Skeletal muscle tissue (tissue), 4 donors: ENCODE results near the gene GRIN3B. TPM values are rescaled to one million over a fixed set of nuclear protein-coding genes. Genes with fewer than 3 reads are reported as not detected.
"Not testable (repeated sequence)": the region's sequence is repeated elsewhere in the genome, so short reads cannot be mapped to it uniquely, and the experiment has no call there.

Experiments used
- H3K27ac ChIP-seq: one replicate; pipeline ENCODE4 v1.7.0; 2013; ENCODE audit warnings: mild to moderate bottlenecking, low read depth, low read length, inconsistent platforms
- H3K27me3 ChIP-seq, 3 donors: one replicate each; pipeline ENCODE4 v1.7.0; 2013; ENCODE audit warnings: low read length in 3 of 3; ENCODE audit not compliant: control insufficient read depth in 3 of 3, insufficient read depth in 3 of 3
- H3K36me3 ChIP-seq, 3 donors: one replicate each; pipeline ENCODE4 v1.7.0; 2013; ENCODE audit warnings: low read length in 3 of 3; ENCODE audit not compliant: control insufficient read depth in 3 of 3, insufficient read depth in 3 of 3
- H3K4me1 ChIP-seq, 3 donors: one replicate each; pipeline ENCODE4 v1.7.0; 2013; ENCODE audit warnings: low read length in 3 of 3, mild to moderate bottlenecking in 3 of 3; ENCODE audit not compliant: control insufficient read depth in 3 of 3, insufficient read depth in 3 of 3
- H3K4me3 ChIP-seq, 3 donors: one replicate each; pipeline ENCODE4 v1.7.0; 2013; ENCODE audit warnings: low read length in 3 of 3
- H3K9ac ChIP-seq, 3 donors: one replicate each; pipeline ENCODE4 v1.7.0; 2013; ENCODE audit warnings: low read length in 3 of 3, mild to moderate bottlenecking in 3 of 3, moderate library complexity in 2 of 3, low read depth in 1 of 3
- H3K9me3 ChIP-seq, 3 donors: one replicate each; pipeline ENCODE4 v1.7.0; 2013; ENCODE audit warnings: low read length in 3 of 3; ENCODE audit not compliant: control insufficient read depth in 3 of 3
- total RNA-seq: library from RNA; depleted of rRNA; stranded (reverse); fragments of >200 nt; gene quantifications from one replicate; pipeline ENCODE4 v1.2.3, GENCODE V29; 2014
- donor health status: Osteomylitis.

GRIN3B gene
- total RNA-seq, 1 donor from 2014 or later = not detected

GRCh38 chr19:1019616-1019961, 19.4 kb downstream of the GRIN3B start:
- Histone ChIP-seq H3K36me3 (no peaks in the 10 kb centered on the region), H3K4me1 (peaks cover 54 to 66% (median 62%) of the 10 kb centered on the region in 3 donors), H3K27ac (no peak overlapping the region), H3K4me3 (peak overlapping the region; percentile 88 to 94 (median 91)), H3K9ac (peak overlapping the region; percentile 90 to 94 (median 90)), H3K27me3 (no peaks in the 10 kb centered on the region), H3K9me3 (no peaks in the 10 kb centered on the region)

- Histone ChIP-seq H3K9ac (peak overlapping the region; percentile 90 to 94 (median 90)), H3K36me3 (no peaks in the 10 kb centered on the region), H3K27me3 (no peaks in the 10 kb centered on the region), H3K9me3 (no peaks in the 10 kb centered on the region), H3K4me3 (peak overlapping the region; percentile 88 to 94 (median 91)), H3K4me1 (peaks cover 51 to 60% (median 56%) of the 10 kb centered on the region in 3 donors), H3K27ac (peak overlapping the region; percentile 88)
Measured at GRCh38 chr19:1019980-1020867, 20.0 kb downstream of the GRIN3B start.

GRCh38 chr19:1020868-1021425, 20.7 kb downstream of the GRIN3B start, which contains the start of gene TMEM259:
Gene TMEM259, minus strand, starts transcription at chr19:1021123. Its CDS starts 127 bp downstream, at chr19:1020996.
- Histone ChIP-seq H3K36me3 (no peaks in the 10 kb centered on the region), H3K9me3 (no peaks in the 10 kb centered on the region), H3K27ac (peak within 1 kb of the TSS; percentile 88), H3K4me3 (peak within 1 kb of the TSS; percentile 88 to 94 (median 91)), H3K9ac (peak within 1 kb of the TSS; percentile 90 to 94 (median 90)), H3K4me1 (peaks cover 44 to 53% (median 51%) of the 10 kb centered on the region in 3 donors), H3K27me3 (peaks cover 0 to 2% (median 2%) of the 10 kb centered on the region in 3 donors)

- not testable (repeated sequence) for H3K9ac ChIP-seq, H3K27ac ChIP-seq, H3K36me3 ChIP-seq, H3K9me3 ChIP-seq, H3K4me3 ChIP-seq
- peaks cover 0 to 22% (median 14%) of the 10 kb centered on the region in 3 donors for H3K27me3 ChIP-seq
- H3K4me1 ChIP-seq = peaks cover 24 to 29% (median 27%) of the 10 kb centered on the region in 3 donors
Measured at GRCh38 chr19:1023883-1024188, 23.6 kb downstream of the GRIN3B start.

GRCh38 chr19:1025080-1025479, 24.9 kb downstream of the GRIN3B start:
- not testable (repeated sequence) for H3K9ac ChIP-seq, H3K4me3 ChIP-seq, H3K36me3 ChIP-seq, H3K9me3 ChIP-seq, H3K27ac ChIP-seq
- Histone ChIP-seq H3K27me3 (peaks cover 0 to 22% (median 14%) of the 10 kb centered on the region in 3 donors), H3K4me1 (peaks cover 11 to 16% (median 14%) of the 10 kb centered on the region in 3 donors)

GRCh38 chr19:1025960-1026782, 26.0 kb downstream of the GRIN3B start, which contains the start of gene CNN2:
Gene CNN2, plus strand, starts transcription at chr19:1026608. Its CDS starts 54 bp downstream, at chr19:1026662.
- H3K9me3 ChIP-seq = no peaks in the 10 kb centered on the region
- no peaks in the 10 kb centered on the region for H3K36me3 ChIP-seq
- H3K27me3 ChIP-seq = peaks cover 0 to 22% (median 14%) of the 10 kb centered on the region in 3 donors
- H3K27ac ChIP-seq = peak within 1 kb of the TSS; percentile 74
- peak within 1 kb of the TSS; percentile 60 to 73 (median 63) for H3K4me3 ChIP-seq
- peak within 1 kb of the TSS; percentile 43 to 77 (median 72) for H3K9ac ChIP-seq
- peaks cover 7 to 11% (median 11%) of the 10 kb centered on the region in 3 donors for H3K4me1 ChIP-seq

GRCh38 chr19:1026783-1027649, 26.8 kb downstream of the GRIN3B start:
- peaks cover 4 to 6% (median 6%) of the 10 kb centered on the region in 3 donors for H3K4me1 ChIP-seq
- peak overlapping the region; percentile 60 to 73 (median 63) for H3K4me3 ChIP-seq
- H3K27me3 ChIP-seq = peaks cover 0 to 22% (median 14%) of the 10 kb centered on the region in 3 donors
- peak overlapping the region; percentile 74 for H3K27ac ChIP-seq
- H3K9ac ChIP-seq = peak overlapping the region; percentile 43 to 77 (median 72)
- peaks cover 0 to under 1% (median 0%) of the 10 kb centered on the region in 3 donors for H3K36me3 ChIP-seq
- H3K9me3 ChIP-seq = no peaks in the 10 kb centered on the region

GRCh38 chr19:1027650-1028061, 27.4 kb downstream of the GRIN3B start:
- no peaks in the 10 kb centered on the region for H3K9me3 ChIP-seq
- peaks cover 0 to 22% (median 14%) of the 10 kb centered on the region in 3 donors for H3K27me3 ChIP-seq
- H3K36me3 ChIP-seq = peaks cover 0 to 6% (median 4%) of the 10 kb centered on the region in 3 donors
- H3K4me3 ChIP-seq = peak overlapping the region; percentile 35 to 73 (median 60)
- H3K27ac ChIP-seq = peak overlapping the region; percentile 19
- peaks cover 4 to 6% (median 6%) of the 10 kb centered on the region in 3 donors for H3K4me1 ChIP-seq
- peak overlapping the region in 1 of 3 donors; percentile 8 for H3K9ac ChIP-seq
